Fibroblast of skin of back (primary cell): Measurements from ENCODE around the gene SNX1.
A peak's percentile ranks its signal among the peaks of the same experiment; 100 is the strongest.

Source experiments
- DNase-seq: peaks from one replicate; pipeline ENCODE4 v3.0.0-alpha.2; 2013

Gene SNX1

GRCh38 chr15:64148168-64148567, 52.4 kb downstream of the SNX1 start:
- DNase-seq, result no peak

DNA sequence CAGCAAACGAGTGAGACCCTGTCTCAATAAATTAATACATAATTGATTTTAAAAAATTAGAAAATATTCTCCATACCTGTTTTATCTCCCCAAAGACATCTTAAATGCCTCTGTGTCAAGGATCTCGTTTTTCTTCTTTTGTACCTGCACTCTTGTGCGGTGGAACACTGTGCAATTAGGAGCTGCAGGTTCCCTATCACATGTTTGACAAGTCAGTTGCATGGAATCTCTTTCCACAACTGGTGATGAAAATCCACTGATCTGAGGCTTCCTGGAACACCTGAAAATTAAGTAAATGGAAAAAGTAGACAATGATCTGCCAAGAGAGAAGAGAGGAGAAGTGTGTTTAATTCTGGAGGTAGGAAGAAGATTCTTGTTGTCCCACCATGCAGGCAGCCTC, 52.8 kb downstream of the SNX1 start:
- DNase-seq, result no peak

DNA sequence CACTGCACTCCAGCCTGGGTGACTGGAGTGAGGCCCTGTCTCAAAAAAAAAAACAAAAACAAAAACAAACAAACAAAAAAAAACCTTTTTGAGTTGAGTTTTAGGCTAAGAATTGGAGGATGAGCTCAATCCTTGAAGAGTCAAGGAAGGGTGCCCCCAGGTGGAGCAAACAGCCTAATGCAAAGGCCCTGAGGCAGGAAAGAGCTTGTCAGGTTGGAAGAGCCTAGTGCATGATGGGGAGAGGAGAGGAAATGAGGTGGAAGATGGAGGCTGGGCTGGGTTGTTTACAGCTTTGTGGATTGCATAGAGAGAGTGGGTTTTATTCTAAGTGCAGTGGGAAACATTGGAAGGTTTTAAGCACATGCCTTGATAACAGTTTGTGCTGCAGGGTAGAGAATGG, 53.6 kb downstream of the SNX1 start:
- no peak for DNase-seq

DNA sequence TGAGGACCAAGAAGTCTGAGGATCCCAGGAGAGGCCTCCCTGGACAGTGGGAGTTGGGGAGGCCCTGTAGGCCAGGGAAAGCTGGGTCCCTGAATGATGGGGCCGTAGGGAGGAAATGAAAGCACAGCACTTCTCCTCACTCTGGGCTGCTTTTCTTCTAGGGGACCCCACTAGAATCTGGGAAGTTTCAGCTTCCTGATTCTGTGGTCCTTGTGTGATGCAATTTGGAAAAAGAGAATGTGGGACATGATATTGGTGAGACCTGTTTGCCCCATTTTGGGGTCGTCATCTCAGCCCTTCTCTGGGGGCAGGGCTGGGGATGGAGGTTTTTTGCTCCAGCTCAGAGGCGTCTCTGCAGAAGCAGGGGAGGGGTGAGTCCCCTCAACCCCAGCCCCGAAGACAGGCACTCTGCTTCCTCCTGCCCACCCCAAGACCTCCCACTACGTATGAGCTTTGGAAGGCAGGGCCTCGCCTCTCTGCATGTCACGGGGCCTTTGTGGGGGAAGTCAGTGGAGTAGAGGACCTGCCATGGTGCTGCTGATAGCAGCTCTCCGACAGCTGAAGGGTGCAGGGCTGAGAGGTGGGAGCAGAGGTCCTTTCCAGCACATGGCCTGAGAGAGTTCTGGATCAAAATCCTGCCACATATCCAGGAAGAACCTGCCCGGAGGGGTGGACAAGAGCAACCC, 54.3 kb downstream of the SNX1 start:
- DNase-seq, result no peak

DNA sequence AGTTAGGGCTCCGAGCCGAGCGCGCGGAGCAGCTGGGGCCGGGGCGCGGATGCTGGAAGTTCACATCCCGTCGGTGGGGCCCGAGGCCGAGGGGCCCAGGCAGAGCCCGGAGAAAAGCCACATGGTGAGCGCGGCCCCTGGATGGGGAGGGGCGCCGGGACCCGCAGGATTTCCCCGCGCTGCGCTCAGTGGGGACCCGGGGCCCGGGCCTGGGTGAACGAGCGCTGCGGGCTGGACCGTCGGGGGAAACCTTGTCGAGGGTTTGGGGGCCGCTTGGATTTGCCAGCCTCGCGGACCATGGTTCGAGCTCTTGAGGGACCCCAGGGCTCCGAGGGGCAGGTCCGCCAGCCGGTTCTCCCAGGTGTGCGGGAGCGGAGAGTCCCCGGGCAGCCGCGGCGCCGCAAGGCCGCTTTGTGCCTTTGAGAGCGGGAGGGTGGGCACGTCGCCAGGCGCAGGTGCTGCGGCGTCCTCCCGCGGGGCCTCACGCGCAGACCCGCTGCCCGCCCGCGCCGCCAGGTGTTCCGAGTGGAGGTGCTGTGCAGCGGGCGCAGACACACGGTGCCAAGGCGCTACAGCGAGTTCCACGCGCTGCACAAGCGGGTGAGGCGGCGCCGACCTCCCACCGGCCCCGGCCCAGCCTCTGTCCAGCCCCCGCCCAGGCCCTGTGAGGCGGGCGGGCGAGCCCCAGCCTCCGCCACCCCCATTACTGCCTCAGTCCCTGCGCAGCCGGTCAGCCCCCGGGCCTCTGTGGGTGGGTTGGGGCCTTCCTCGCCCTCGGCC, 56.1 kb downstream of the SNX1 start, which contains the start of gene SNX22:
SNX22 (plus strand) TSS at position 5 of the 780 bp plus-strand sequence; CDS start at position 50, 45 bp downstream.
- no peak for DNase-seq

GRCh38 chr15:64152507-64153387, 57.0 kb downstream of the SNX1 start:
- no peak for DNase-seq

DNA sequence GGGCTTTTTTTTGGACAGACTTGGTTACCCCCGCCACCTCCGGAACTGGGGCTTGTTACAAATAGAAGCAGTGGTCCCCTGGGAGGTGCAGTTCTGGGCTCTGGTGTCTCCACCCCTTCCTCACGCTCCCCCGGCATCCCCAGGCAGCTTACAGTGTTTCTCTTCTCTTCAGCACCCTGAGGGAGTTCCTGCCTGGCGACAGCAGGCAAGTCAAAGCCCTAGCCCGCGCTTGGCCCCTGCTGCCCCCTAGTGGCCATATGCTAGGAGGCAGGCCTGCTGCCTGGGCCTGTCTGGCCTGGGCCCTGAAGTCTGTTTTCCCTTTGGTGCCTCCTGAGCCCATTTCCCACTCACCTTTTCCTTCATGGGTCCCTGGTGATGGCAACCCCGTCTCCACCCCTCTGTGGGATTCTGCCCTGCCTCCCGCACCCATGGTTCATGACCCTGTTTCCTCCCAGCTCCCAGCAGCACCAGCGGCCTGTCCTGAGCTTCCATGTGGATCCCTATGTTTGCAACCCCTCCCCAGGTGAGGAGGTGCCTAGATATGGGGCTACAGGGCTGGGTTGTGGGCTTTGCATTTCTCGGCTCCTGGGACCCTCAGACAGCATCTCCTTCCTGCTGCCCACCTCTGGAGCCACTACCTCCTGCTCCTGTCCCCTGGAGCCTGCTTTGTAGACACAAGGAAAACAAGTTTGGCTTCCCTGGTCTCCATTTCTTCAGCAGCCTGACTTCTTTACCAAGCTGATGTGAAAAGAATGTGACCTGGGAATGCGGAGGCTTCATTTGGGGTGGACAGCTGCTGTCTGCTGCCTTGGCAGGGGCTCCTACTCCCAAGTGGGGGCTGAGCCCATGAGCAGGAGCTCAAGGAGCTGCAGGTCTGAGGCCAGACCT, 57.9 kb downstream of the SNX1 start:
- peak; percentile 82 for DNase-seq

GRCh38 chr15:64155802-64156651, 60.2 kb downstream of the SNX1 start:
- no peak for DNase-seq

DNA sequence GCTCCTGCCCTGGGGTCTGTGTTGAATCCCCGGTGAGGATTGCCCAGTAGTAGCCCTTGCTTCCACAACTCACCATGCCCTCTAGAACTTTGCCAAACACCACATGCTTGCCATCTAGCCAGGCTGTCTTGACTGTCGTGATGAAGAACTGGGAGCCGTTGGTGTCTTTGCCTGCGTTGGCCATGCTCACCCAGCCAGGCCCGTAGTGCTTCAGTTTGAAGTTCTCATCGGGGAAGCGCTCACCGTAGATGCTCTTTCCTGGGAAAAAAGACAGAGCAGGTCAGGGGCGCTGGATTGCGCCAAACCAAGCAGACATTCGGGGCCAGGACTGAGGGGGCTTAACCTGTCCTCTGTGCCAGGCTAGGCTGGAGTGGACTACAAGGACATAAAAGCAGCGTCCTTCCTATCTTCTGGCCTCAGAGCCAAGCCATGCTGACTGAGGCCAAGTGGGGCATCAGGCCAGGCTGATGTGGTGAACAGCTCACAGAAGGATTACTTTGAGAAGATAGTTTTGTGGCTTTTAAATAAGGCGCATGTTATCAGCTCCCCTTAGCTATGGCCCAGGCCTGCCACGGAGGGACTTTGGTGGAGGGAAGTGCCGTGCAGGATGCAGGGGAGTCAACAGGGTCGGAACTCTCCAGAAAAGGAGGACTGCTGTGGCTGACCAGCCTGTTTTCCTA, 61.0 kb downstream of the SNX1 start:
- no peak for DNase-seq

- DNase-seq, result no peak
Observed at GRCh38 chr15:64157599-64158125, 61.9 kb downstream of the SNX1 start.

- DNase-seq, result no peak
Observed at GRCh38 chr15:64158363-64159134, 62.8 kb downstream of the SNX1 start.

- DNase-seq, result no peak
Observed at GRCh38 chr15:64161688-64162477, 66.1 kb downstream of the SNX1 start.

GRCh38 chr15:64162478-64162868, 66.7 kb downstream of the SNX1 start:
- DNase-seq, result no peak

DNA sequence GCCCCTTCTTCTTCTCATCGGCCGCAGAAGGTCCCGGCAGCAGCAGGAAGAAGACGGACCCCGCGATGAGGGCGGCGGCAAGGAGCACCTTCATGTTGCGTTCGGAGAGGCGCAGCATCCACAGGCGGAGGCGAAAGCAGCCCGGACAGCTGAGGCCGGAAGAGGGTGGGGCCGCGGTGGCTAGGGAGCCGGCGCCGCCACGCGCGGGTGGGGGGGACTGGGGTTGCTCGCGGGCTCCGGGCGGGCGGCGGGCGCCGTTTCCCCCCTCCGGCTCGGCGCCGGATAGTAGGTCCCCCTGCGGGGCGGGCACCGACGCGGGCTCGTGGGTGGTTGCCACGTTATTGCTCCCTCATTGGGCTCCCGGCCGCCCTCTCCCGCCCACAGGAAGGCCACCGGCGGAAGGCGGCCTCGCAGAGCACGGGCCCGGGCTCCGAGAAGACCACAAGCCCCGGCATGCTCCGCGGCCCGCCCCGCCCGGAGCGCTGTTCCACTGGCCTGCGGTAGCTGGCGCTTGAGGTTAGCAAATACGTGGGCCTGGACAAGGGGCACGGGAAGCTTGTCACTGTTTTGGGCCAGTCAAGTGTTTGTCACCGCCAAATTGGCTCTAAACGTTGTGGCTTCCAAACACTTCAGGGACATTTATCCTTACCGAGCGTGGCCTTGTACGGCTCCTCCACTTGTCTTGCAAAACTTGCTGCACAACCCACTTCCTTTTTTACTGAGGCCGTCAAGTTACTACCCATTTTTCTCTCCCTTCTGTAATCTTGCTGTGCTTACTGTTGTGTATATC, 67.3 kb downstream of the SNX1 start, which contains the start of gene PPIB:
PPIB (minus strand) TSS at position 154 of the 790 bp plus-strand sequence; CDS start at position 118, 36 bp downstream.
- DNase-seq, result peak; percentile 98

- DNase-seq, result peak; percentile 22
Observed at GRCh38 chr15:64163659-64164362, 68.0 kb downstream of the SNX1 start.

DNA sequence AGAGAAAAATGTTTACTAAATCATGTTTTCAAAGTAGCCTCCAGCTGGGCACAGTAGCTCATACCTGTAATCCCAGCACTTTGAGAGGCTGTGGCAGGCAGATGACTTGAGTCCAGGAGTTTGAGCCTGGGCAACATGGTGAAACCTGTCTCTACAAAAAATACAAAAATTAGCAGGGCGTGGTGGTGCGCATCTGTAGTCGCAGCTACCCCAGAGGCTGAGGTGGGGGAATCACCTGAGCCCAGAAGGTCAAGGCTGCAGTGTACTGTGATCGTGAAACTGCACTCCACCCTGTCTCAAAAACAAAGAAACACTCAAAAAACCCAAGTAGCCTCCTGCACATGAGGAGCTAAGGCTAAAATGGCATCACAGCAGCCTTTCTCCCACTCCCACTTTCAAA, 68.7 kb downstream of the SNX1 start:
- DNase-seq, result no peak
